Measurements from ENCODE around the gene DOCK4.

Gene DOCK4

GRCh38 chr7:111866787-111867186 is 339.4 kb downstream of the DOCK4 start:
- Histone ChIP-seq H3K18ac (ENCODE audit: low read depth in 1 of 2, low read length in 2 of 2) (no peak overlapping the region), H3K79me1 (replicated peaks; ENCODE audit: low read length, poor library complexity, severe bottlenecking) (peaks cover 3% of the 10 kb centered on the region), H3K4me1 (ENCODE audit: control insufficient read depth, insufficient read depth, low read depth, low read length) (no peaks in the 10 kb centered on the region), H3K27me3 (ENCODE audit: control insufficient read depth in 1 of 2, insufficient read depth in 1 of 2, low read length in 2 of 2) (no peaks in the 10 kb centered on the region), H4K91ac (ENCODE audit: low read length) (no peak overlapping the region), H3K4ac (ENCODE audit: low read depth in 1 of 2, low read length in 2 of 2) (no peak overlapping the region), H3K36me3 (ENCODE audit: control insufficient read depth in 1 of 2, insufficient read depth in 2 of 2, low read depth in 1 of 2, low read length in 2 of 2) (peaks cover 5 to 22% of the 10 kb centered on the region in 2 experiments), H2BK15ac (ENCODE audit: low read depth, poor library complexity, severe bottlenecking) (no peak overlapping the region), H2BK12ac (ENCODE audit: low read length in 2 of 2) (no peak overlapping the region), H4K8ac (ENCODE audit: low read length) (no peak overlapping the region), H3K4me3 (ENCODE audit: insufficient read depth in 1 of 2, low read depth in 1 of 2, low read length in 2 of 2) (no peak overlapping the region), H2BK120ac (ENCODE audit: low read depth, low read length) (no peak overlapping the region), H3K9me3 (ENCODE audit: control insufficient read depth, low read length) (no peaks in the 10 kb centered on the region), H3K9ac (ENCODE audit: low read length) (no peak overlapping the region), H3K27ac (ENCODE audit: low read length, poor library complexity, severe bottlenecking) (no peak overlapping the region), H2AFZ (ENCODE audit: low read depth, low read length) (no peak overlapping the region), H2BK5ac (ENCODE audit: low read depth, low read length, poor library complexity, severe bottlenecking) (no peak overlapping the region), H3K23ac (ENCODE audit: low read length in 2 of 2) (no peak overlapping the region), H3K4me2 (ENCODE audit: low read length, poor library complexity, severe bottlenecking) (no peak overlapping the region), H2AK5ac (ENCODE audit: low read length, severe bottlenecking) (no peak overlapping the region), H3K14ac (ENCODE audit: low read length in 2 of 2) (no peak overlapping the region)
- no peak for DNase-seq
- WGBS = 98% methylated on average over 2 of the region's 2 CpGs

- no peak overlapping the region for H3K4me2 ChIP-seq (ENCODE audit: low read length, poor library complexity, severe bottlenecking)
- H3K4me1 ChIP-seq (ENCODE audit: control insufficient read depth, insufficient read depth, low read depth, low read length) = no peaks in the 10 kb centered on the region
- no peak overlapping the region for H3K14ac ChIP-seq (ENCODE audit: low read length in 2 of 2)
- WGBS = 100% methylated on average over 1 of the region's 1 CpG
- no peaks in the 10 kb centered on the region for H3K27me3 ChIP-seq (ENCODE audit: control insufficient read depth in 1 of 2, insufficient read depth in 1 of 2, low read length in 2 of 2)
- no peak overlapping the region for H3K4me3 ChIP-seq (ENCODE audit: insufficient read depth in 1 of 2, low read depth in 1 of 2, low read length in 2 of 2)
- no peak overlapping the region for H2AFZ ChIP-seq (ENCODE audit: low read depth, low read length)
- no peaks in the 10 kb centered on the region for H3K9me3 ChIP-seq (ENCODE audit: control insufficient read depth, low read length)
- no peak overlapping the region for H3K4ac ChIP-seq (ENCODE audit: low read depth in 1 of 2, low read length in 2 of 2)
- H2BK12ac ChIP-seq (ENCODE audit: low read length in 2 of 2) = no peak overlapping the region
- H3K79me1 ChIP-seq (replicated peaks; ENCODE audit: low read length, poor library complexity, severe bottlenecking) = peaks cover 5% of the 10 kb centered on the region
- H3K36me3 ChIP-seq (ENCODE audit: control insufficient read depth in 1 of 2, insufficient read depth in 2 of 2, low read depth in 1 of 2, low read length in 2 of 2) = peaks cover 10 to 21% of the 10 kb centered on the region in 2 experiments
- H3K18ac ChIP-seq (ENCODE audit: low read depth in 1 of 2, low read length in 2 of 2) = no peak overlapping the region
- H2BK120ac ChIP-seq (ENCODE audit: low read depth, low read length) = no peak overlapping the region
- H2BK15ac ChIP-seq (ENCODE audit: low read depth, poor library complexity, severe bottlenecking) = no peak overlapping the region
- H2AK5ac ChIP-seq (ENCODE audit: low read length, severe bottlenecking) = no peak overlapping the region
- H3K23ac ChIP-seq (ENCODE audit: low read length in 2 of 2) = no peak overlapping the region
- H3K27ac ChIP-seq (ENCODE audit: low read length, poor library complexity, severe bottlenecking) = no peak overlapping the region
- no peak overlapping the region for H4K8ac ChIP-seq (ENCODE audit: low read length)
- no peak overlapping the region for H2BK5ac ChIP-seq (ENCODE audit: low read depth, low read length, poor library complexity, severe bottlenecking)
- DNase-seq = no peak
- H4K91ac ChIP-seq (ENCODE audit: low read length) = no peak overlapping the region
- no peak overlapping the region for H3K9ac ChIP-seq (ENCODE audit: low read length)
These were observed 340.8 kb downstream of the DOCK4 start for GRCh38 chr7:111865430-111865829.

- Histone ChIP-seq H4K91ac (ENCODE audit: low read length) (no peak overlapping the region), H3K36me3 (ENCODE audit: control insufficient read depth in 1 of 2, insufficient read depth in 2 of 2, low read depth in 1 of 2, low read length in 2 of 2) (peaks cover 14 to 28% of the 10 kb centered on the region in 2 experiments), H3K4me1 (ENCODE audit: control insufficient read depth, insufficient read depth, low read depth, low read length) (no peaks in the 10 kb centered on the region), H3K27me3 (ENCODE audit: control insufficient read depth in 1 of 2, insufficient read depth in 1 of 2, low read length in 2 of 2) (no peaks in the 10 kb centered on the region), H3K4ac (ENCODE audit: low read depth in 1 of 2, low read length in 2 of 2) (no peak overlapping the region), H3K9me3 (ENCODE audit: control insufficient read depth, low read length) (no peaks in the 10 kb centered on the region), H2BK120ac (ENCODE audit: low read depth, low read length) (no peak overlapping the region), H3K27ac (ENCODE audit: low read length, poor library complexity, severe bottlenecking) (no peak overlapping the region), H2BK15ac (ENCODE audit: low read depth, poor library complexity, severe bottlenecking) (no peak overlapping the region), H3K9ac (ENCODE audit: low read length) (peak overlapping the region; percentile 55), H2AFZ (ENCODE audit: low read depth, low read length) (no peak overlapping the region), H3K4me3 (ENCODE audit: insufficient read depth in 1 of 2, low read depth in 1 of 2, low read length in 2 of 2) (no peak overlapping the region), H2AK5ac (ENCODE audit: low read length, severe bottlenecking) (no peak overlapping the region), H3K23ac (ENCODE audit: low read length in 2 of 2) (no peak overlapping the region), H2BK12ac (ENCODE audit: low read length in 2 of 2) (no peak overlapping the region), H3K18ac (ENCODE audit: low read depth in 1 of 2, low read length in 2 of 2) (no peak overlapping the region), H4K8ac (ENCODE audit: low read length) (no peak overlapping the region), H3K79me1 (replicated peaks; ENCODE audit: low read length, poor library complexity, severe bottlenecking) (peaks cover 5% of the 10 kb centered on the region), H2BK5ac (ENCODE audit: low read depth, low read length, poor library complexity, severe bottlenecking) (no peak overlapping the region), H3K14ac (ENCODE audit: low read length in 2 of 2) (no peak overlapping the region), H3K4me2 (ENCODE audit: low read length, poor library complexity, severe bottlenecking) (no peak overlapping the region)
- whole genome bisulfite sequencing = 96% methylated on average over 4 of the region's 8 CpGs
- DNase-seq = no peak
These were observed 341.8 kb downstream of the DOCK4 start for GRCh38 chr7:111864291-111864976.

GRCh38 chr7:111863269-111863668 is 342.9 kb downstream of the DOCK4 start:
- Histone ChIP-seq H4K91ac (ENCODE audit: low read length) (no peak overlapping the region), H3K18ac (ENCODE audit: low read depth in 1 of 2, low read length in 2 of 2) (no peak overlapping the region), H3K14ac (ENCODE audit: low read length in 2 of 2) (no peak overlapping the region), H2AFZ (ENCODE audit: low read depth, low read length) (no peak overlapping the region), H3K36me3 (ENCODE audit: control insufficient read depth in 1 of 2, insufficient read depth in 2 of 2, low read depth in 1 of 2, low read length in 2 of 2) (peaks cover 14 to 21% of the 10 kb centered on the region in 2 experiments), H3K4me3 (ENCODE audit: insufficient read depth in 1 of 2, low read depth in 1 of 2, low read length in 2 of 2) (no peak overlapping the region), H3K79me1 (replicated peaks; ENCODE audit: low read length, poor library complexity, severe bottlenecking) (peaks cover 5% of the 10 kb centered on the region), H3K27ac (ENCODE audit: low read length, poor library complexity, severe bottlenecking) (no peak overlapping the region), H2BK5ac (ENCODE audit: low read depth, low read length, poor library complexity, severe bottlenecking) (no peak overlapping the region), H3K9ac (ENCODE audit: low read length) (no peak overlapping the region), H2BK120ac (ENCODE audit: low read depth, low read length) (no peak overlapping the region), H3K27me3 (ENCODE audit: control insufficient read depth in 1 of 2, insufficient read depth in 1 of 2, low read length in 2 of 2) (no peaks in the 10 kb centered on the region), H3K4me1 (ENCODE audit: control insufficient read depth, insufficient read depth, low read depth, low read length) (no peaks in the 10 kb centered on the region), H2AK5ac (ENCODE audit: low read length, severe bottlenecking) (no peak overlapping the region), H2BK15ac (ENCODE audit: low read depth, poor library complexity, severe bottlenecking) (no peak overlapping the region), H3K4ac (ENCODE audit: low read depth in 1 of 2, low read length in 2 of 2) (no peak overlapping the region), H3K4me2 (ENCODE audit: low read length, poor library complexity, severe bottlenecking) (no peak overlapping the region), H3K23ac (ENCODE audit: low read length in 2 of 2) (no peak overlapping the region), H4K8ac (ENCODE audit: low read length) (no peak overlapping the region), H2BK12ac (ENCODE audit: low read length in 2 of 2) (no peak overlapping the region), H3K9me3 (ENCODE audit: control insufficient read depth, low read length) (no peaks in the 10 kb centered on the region)
- WGBS = 96% methylated on average over 6 of the region's 7 CpGs
- DNase-seq = no peak
